Glutamatergic neuron (in vitro differentiated cells): ENCODE results near the gene MYLK2. TPM values are rescaled to one million over a fixed set of nuclear protein-coding genes. Genes with fewer than 3 reads are reported as not detected.
A peak's percentile ranks its signal among the peaks of the same experiment; 100 is the strongest.

ENCODE experiments used
- DNase-seq: peaks from one replicate; pipeline ENCODE4 v3.0.0; 2022
- H3K27ac Mint-ChIP-seq: one replicate; pipeline ENCODE4 v1.8.0; 2020; ENCODE audit warnings: mild to moderate bottlenecking, mixed read lengths, inconsistent platforms; ENCODE audit not compliant: unreplicated experiment
- H3K27me3 Mint-ChIP-seq: one replicate; pipeline ENCODE4 v1.8.0; 2020; ENCODE audit warnings: mild to moderate bottlenecking, moderate library complexity, mixed read lengths, inconsistent platforms; ENCODE audit not compliant: unreplicated experiment
- H3K36me3 Mint-ChIP-seq: one replicate; pipeline ENCODE4 v1.8.0; 2020; ENCODE audit warnings: mild to moderate bottlenecking, mixed read lengths, inconsistent platforms; ENCODE audit not compliant: unreplicated experiment
- H3K4me1 Mint-ChIP-seq: one replicate; pipeline ENCODE4 v1.8.0; 2020; ENCODE audit warnings: mild to moderate bottlenecking, low read depth, mixed read lengths, inconsistent platforms; ENCODE audit not compliant: unreplicated experiment
- H3K4me3 Mint-ChIP-seq: one replicate; pipeline ENCODE4 v1.8.0; 2020; ENCODE audit warnings: mild to moderate bottlenecking, mixed read lengths, inconsistent platforms; ENCODE audit not compliant: unreplicated experiment
- H3K9me3 Mint-ChIP-seq: one replicate; pipeline ENCODE4 v1.8.0; 2020; ENCODE audit warnings: mild to moderate bottlenecking, moderate library complexity, mixed read lengths, inconsistent platforms; ENCODE audit not compliant: unreplicated experiment
- CTCF ChIP-seq: fragments of 200-600 bp; sonication (generic); IDR thresholded peaks from one replicate; pipeline ENCODE4 v1.5.0; 2021; ENCODE audit not compliant: partially characterized antibody, unreplicated experiment
- total RNA-seq: library from RNA; stranded (reverse); fragmentation: NEBNext Ultra II Directional; extraction: Animal tissue kit (Norgen Biotek cat#: 25700); gene quantifications from one replicate; pipeline ENCODE4 v1.2.1, GENCODE V29; 2021; ENCODE audit not compliant: unreplicated experiment

MYLK2 gene
- total RNA-seq, 1 donor from 2014 or later: 0.69 TPM

DNA sequence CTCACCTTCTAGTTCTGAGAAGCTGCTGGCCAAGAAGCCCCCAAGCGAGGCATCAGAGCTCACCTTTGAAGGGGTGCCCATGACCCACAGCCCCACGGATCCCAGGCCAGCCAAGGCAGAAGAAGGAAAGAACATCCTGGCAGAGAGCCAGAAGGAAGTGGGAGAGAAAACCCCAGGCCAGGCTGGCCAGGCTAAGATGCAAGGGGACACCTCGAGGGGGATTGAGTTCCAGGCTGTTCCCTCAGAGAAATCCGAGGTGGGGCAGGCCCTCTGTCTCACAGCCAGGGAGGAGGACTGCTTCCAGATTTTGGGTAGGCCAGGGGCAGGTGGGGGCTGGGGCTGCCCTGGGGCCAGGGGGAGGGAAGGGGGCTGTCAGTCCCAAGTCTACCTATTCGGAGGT, 2.3 kb downstream of the MYLK2 start:
- H3K27me3 Mint-ChIP-seq: peaks cover 4% of the 10 kb centered on the region
- peaks cover 2% of the 10 kb centered on the region for H3K9me3 Mint-ChIP-seq
- no peak overlapping the region for H3K4me3 Mint-ChIP-seq
- no peak for TF ChIP-seq CTCF
- peaks cover 18% of the 10 kb centered on the region for H3K4me1 Mint-ChIP-seq
- DNase-seq: peak; percentile 21
- no peak overlapping the region for H3K27ac Mint-ChIP-seq
- no peaks in the 10 kb centered on the region for H3K36me3 Mint-ChIP-seq

- Mint-ChIP-seq H3K36me3 (no peaks in the 10 kb centered on the region), H3K4me3 (no peak overlapping the region), H3K4me1 (peaks cover 18% of the 10 kb centered on the region), H3K27me3 (peaks cover 4% of the 10 kb centered on the region), H3K27ac (no peak overlapping the region), H3K9me3 (peaks cover 2% of the 10 kb centered on the region)
- peak; percentile 100 for TF ChIP-seq CTCF
- DNase-seq: peak; percentile 99
Measured at GRCh38 chr20:31822421-31823330, 3.5 kb downstream of the MYLK2 start.

DNA sequence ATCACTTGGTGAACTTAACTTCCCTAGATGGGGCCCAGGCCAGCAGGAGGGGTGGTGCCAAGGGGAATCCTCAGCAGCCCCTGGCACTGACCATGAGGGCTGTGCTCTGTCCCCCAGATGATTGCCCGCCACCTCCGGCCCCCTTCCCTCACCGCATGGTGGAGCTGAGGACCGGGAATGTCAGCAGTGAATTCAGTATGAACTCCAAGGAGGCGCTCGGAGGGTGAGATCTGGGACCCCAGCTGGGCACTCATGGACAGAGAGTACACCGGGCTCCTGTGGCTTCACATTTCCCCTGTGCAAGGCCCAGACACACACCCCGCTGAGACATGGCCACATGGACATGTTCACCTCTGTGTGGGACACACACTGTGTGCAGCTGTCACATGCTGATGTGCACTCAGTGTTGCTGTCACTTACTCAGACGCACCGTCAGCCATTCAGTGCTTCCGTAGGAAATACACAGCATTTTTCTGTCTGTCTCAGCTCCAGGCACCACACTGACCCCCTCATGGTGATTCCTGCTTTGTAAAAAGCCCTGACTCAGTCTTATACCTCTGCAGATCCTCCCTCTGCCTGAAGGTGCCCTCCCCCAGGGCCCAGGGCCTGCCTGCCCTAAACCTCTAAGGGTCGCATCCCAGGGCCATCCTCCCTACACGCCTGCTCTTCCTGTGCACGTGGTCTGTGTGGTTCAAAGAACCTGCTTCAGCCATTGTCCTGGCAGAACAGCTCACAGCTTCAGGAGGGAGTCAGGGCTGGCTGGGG, 4.4 kb downstream of the MYLK2 start:
- Mint-ChIP-seq H3K4me3 (peak overlapping the region; percentile 18), H3K27me3 (peaks cover 6% of the 10 kb centered on the region), H3K4me1 (peaks cover 18% of the 10 kb centered on the region), H3K27ac (peak overlapping the region; percentile 41), H3K9me3 (peaks cover 2% of the 10 kb centered on the region), H3K36me3 (no peaks in the 10 kb centered on the region)
- DNase-seq: peak; percentile 60
- TF ChIP-seq CTCF: no peak

DNA sequence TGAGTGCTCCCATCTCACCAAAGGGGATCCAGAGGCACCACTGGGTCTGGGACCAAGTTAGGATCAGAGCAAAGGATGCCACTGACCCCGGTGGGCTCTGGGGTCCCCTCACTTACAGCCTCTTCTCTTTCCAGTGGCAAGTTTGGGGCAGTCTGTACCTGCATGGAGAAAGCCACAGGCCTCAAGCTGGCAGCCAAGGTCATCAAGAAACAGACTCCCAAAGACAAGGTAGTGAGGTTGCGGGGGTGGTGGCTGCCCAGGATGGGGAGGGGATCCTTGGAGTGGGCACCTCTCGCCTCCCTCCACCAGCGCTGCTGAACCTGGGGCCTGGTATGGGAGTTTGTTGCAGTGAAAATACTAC, 4.9 kb downstream of the MYLK2 start:
- peak overlapping the region; percentile 18 for H3K4me3 Mint-ChIP-seq
- peaks cover 19% of the 10 kb centered on the region for H3K4me1 Mint-ChIP-seq
- peak overlapping the region; percentile 41 for H3K27ac Mint-ChIP-seq
- no peak for TF ChIP-seq CTCF
- peaks cover 2% of the 10 kb centered on the region for H3K9me3 Mint-ChIP-seq
- peaks cover 6% of the 10 kb centered on the region for H3K27me3 Mint-ChIP-seq
- H3K36me3 Mint-ChIP-seq: no peaks in the 10 kb centered on the region
- DNase-seq: no peak
